ENCODE measurements around the gene TIMM17B. TPM values are rescaled to one million over a fixed set of nuclear protein-coding genes. Genes with fewer than 3 reads are reported as not detected.

Gene TIMM17B
- total and polyA plus RNA-seq, 2 of the 8 experiments (the other 6 are each of a cell fraction or from before 2014, with no cell fraction given) = 77.8 to 246 TPM

DNA sequence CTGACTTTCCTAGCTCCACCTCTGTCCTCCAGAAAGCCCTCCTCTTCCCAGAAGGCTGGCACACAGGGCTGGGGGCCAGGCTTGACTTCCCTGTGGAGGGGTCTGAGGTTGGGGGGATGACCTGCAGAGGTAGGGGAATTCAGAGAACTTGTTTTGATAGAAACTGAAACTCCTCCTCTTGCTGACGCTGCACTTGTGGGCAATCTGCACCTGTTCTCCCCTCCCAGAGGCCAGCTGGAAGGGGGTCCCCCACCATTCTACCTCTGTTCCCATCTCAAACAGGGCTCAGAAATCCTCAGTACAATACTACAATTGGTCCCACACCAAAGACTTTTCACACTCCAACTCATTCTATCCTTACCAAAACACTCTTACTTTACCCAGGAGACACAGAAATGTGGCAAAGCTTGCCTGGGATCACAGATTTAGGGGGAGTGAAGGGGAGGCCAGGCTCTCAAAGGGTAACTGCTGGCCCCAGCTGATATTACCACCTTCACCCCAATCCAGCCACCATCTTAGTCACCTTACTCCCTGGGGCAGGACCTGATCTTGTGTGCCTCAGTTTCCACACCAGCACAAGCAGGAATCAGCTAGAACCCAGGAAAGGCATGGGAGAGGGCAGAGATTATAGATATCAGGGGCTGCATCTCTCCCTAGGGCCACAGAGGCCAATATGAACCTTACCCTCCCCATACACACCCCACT lies 41.3 kb upstream of the TIMM17B start:
- Histone ChIP-seq H4K5ac (ENCODE audit: insufficient read length, low read depth, low read length) (no peak overlapping the region), H3K4me1 (replicated peaks in 1 of 4; ENCODE audit: control insufficient read depth in 3 of 4, insufficient read depth in 4 of 4, low read length in 3 of 4) (peaks cover 0 to 12% (median 3%) of the 10 kb centered on the region in 4 experiments; a peak in 6 of 7 replicates), H3K27me3 (replicated peaks in 1 of 4; ENCODE audit: control insufficient read depth in 3 of 4, extremely low read depth in 1 of 4, insufficient read depth in 3 of 4, low read length in 3 of 4) (no peaks in the 10 kb centered on the region), H3K14ac (ENCODE audit: insufficient read length) (no peak overlapping the region), H2BK12ac (ENCODE audit: low read depth, low read length) (no peak overlapping the region), H4K20me1 (replicated peaks in 1 of 2; ENCODE audit: control insufficient read depth in 1 of 2, insufficient read depth in 2 of 2, low read length in 2 of 2) (peaks cover 0 to 2% of the 10 kb centered on the region in 2 experiments), H2BK120ac (replicated peaks; ENCODE audit: low read depth, low read length) (no peak overlapping the region), H2BK20ac (ENCODE audit: low read length) (no peak overlapping the region), H3K79me2 (ENCODE audit: control insufficient read depth in 1 of 2, insufficient read depth in 2 of 2, low read length in 2 of 2) (peaks cover 0 to 67% of the 10 kb centered on the region in 2 experiments; a peak in 2 of 4 replicates), H4K8ac (ENCODE audit: extremely low read depth, insufficient read depth, low read length) (no peak overlapping the region), H2AFZ (ENCODE audit: low read length) (no peak overlapping the region), H3K4me3 (ENCODE audit: extremely low read depth in 1 of 4, insufficient read depth in 2 of 4, low read depth in 3 of 4, low read length in 4 of 4) (no peak overlapping the region), H3K36me3 (ENCODE audit: control insufficient read depth in 2 of 4, insufficient read depth in 4 of 4, low read length in 3 of 4) (peaks cover 0 to 19% (median 6%) of the 10 kb centered on the region in 4 experiments; a peak in 6 of 8 replicates), H3K4ac (replicated peaks; ENCODE audit: insufficient read length, low read depth, low read length) (no peak overlapping the region), H2BK15ac (ENCODE audit: low read length) (no peak overlapping the region), H2AK5ac (ENCODE audit: low read depth, low read length) (no peak overlapping the region), H3K27ac (ENCODE audit: low read depth, low read length) (no peak overlapping the region; the same call in 1 of the 2 replicates), H3K18ac (ENCODE audit: extremely low read depth, low read length) (no peak overlapping the region), H3K56ac (replicated peaks; ENCODE audit: insufficient read length, low read depth, low read length) (no peak overlapping the region), H4K91ac (replicated peaks; ENCODE audit: insufficient read length, low read length) (no peak overlapping the region), H3K23me2 (ENCODE audit: low read depth, low read length) (no peaks in the 10 kb centered on the region; the same call in 1 of the 2 replicates), H3K23ac (ENCODE audit: insufficient read length) (no peak overlapping the region), H3K4me2 (ENCODE audit: insufficient read depth in 1 of 2, low read depth in 2 of 2, low read length in 2 of 2) (no peak overlapping the region), H3K79me1 (ENCODE audit: low read depth, low read length) (no peaks in the 10 kb centered on the region), H3K9me3 (ENCODE audit: insufficient read depth in 2 of 2, low read depth in 1 of 2, low read length in 1 of 2) (no peaks in the 10 kb centered on the region), H3K9ac (replicated peaks in 1 of 4; ENCODE audit: extremely low read depth in 1 of 4, low read depth in 3 of 4, low read length in 3 of 4) (no peak overlapping the region), H2BK5ac (ENCODE audit: low read depth, low read length) (no peak overlapping the region)
- TF ChIP-seq RFX5 (IDR thresholded peaks at IDR 0.05; ENCODE audit: borderline replicate concordance, low read depth, low read length) (no peak), TEAD4 (IDR thresholded peaks at IDR 0.05; ENCODE audit: low read depth, low read length) (no peak), SAP30 (IDR thresholded peaks at IDR 0.05; ENCODE audit: insufficient read depth, insufficient replicate concordance, low read length) (no peak), SUZ12 (IDR thresholded peaks at IDR 0.05; ENCODE audit: low read length) (no peak)
- 50% methylated on average over 1 of the region's 1 CpG; no CpG with 5 or more reads in 1 of the 2 experiments for WGBS, 2 experiments (ENCODE audit: extremely low coverage in 1 of 2, insufficient coverage in 1 of 2, insufficient read length in 1 of 2, insufficient replicate concordance in 2 of 2, low coverage in 1 of 2, low lambda C conversion rate in 2 of 2, missing lambda C conversion rate in 1 of 2)
- DNase-seq (ENCODE audit: low read depth in 1 of 2, low spot score in 2 of 2) (no peak), FAIRE-seq (no peak)
- POLR2A ChIA-PET (ENCODE audit: partially characterized antibody) = interaction anchor here (0.9 to 21.5 kb wide), 6 partner anchors 15 to 112 kb away, joined by 3 to 572 read pairs (median 4); partner anchors contain the start of genes PIM2, PQBP1, SLC35A2 and TIMM17B
- CTCF ChIA-PET (ENCODE audit: partially characterized antibody) = interaction anchor here (0.6 to 2.9 kb wide), 8 partner anchors 10 to 203 kb away, joined by 3 to 13 read pairs (median 3); no protein-coding TSS in a partner anchor
